Upper lobe of left lung (tissue), 6 donors: Measurements from ENCODE around the gene MYO1F. TPM values are rescaled to one million over a fixed set of nuclear protein-coding genes. Genes with fewer than 3 reads are reported as not detected.
A peak's percentile ranks its signal among the peaks of the same experiment; 100 is the strongest.

ENCODE experiments used
- ATAC-seq, 2 donors: fragments of 200-7000 bp; cut with Tn5 transposase; one replicate each; pipeline ENCODE4 v1.9.1; 2022; ENCODE audit warnings: mild to moderate bottlenecking in 2 of 2, moderate library complexity in 2 of 2; ENCODE audit not compliant: low FRiP score in 2 of 2
- DNase-seq, 2 donors: peaks; one replicate each; pipeline ENCODE4 v3.0.0-alpha.2; 2019 to 2020
- H3K27ac ChIP-seq, 4 donors: fragments of 200-600 bp; sonication (generic); one replicate each; pipeline ENCODE4 v1.5.1; 2016 to 2019
- H3K27me3 ChIP-seq, 4 donors: fragments of 200-600 bp; sonication (generic); one replicate each; pipeline ENCODE4 v1.5.1; 2017 to 2019
- H3K36me3 ChIP-seq, 4 donors: fragments of 200-600 bp; sonication (generic); one replicate each; pipeline ENCODE4 v1.5.1; 2016 to 2019
- H3K4me1 ChIP-seq, 4 donors: fragments of 200-600 bp; sonication (generic); one replicate each; pipeline ENCODE4 v1.5.1; 2018 to 2019
- H3K4me3 ChIP-seq, 4 donors: fragments of 200-600 bp; sonication (generic); one replicate each; pipeline ENCODE4 v1.5.1; 2017 to 2019; ENCODE audit warnings: mild to moderate bottlenecking in 2 of 4, moderate library complexity in 1 of 4
- H3K9me3 ChIP-seq, 4 donors: fragments of 200-600 bp; sonication (generic); one replicate each; pipeline ENCODE4 v1.5.1; 2018 to 2019
- CTCF ChIP-seq, 6 experiments: fragments of 450-650 bp in 4 of 6; fragments of 200-600 bp in 2 of 6; sonication (generic) in 2 of 6; IDR thresholded peaks; one replicate each; pipeline ENCODE4 v1.5.1; 2016 to 2019; ENCODE audit warnings: antibody characterized with exemption in 6 of 6
- EP300 ChIP-seq, 4 donors: sonication (generic); formaldehyde crosslinking; IDR thresholded peaks; one replicate each; pipeline ENCODE4 v1.5.1; 2017; ENCODE audit warnings: antibody characterized with exemption in 4 of 4, control low read depth in 2 of 4
- POLR2A ChIP-seq, 4 donors: fragments of 450-650 bp; IDR thresholded peaks; one replicate each; pipeline ENCODE4 v1.5.1; 2016 to 2017; ENCODE audit warnings: antibody characterized with exemption in 4 of 4, mild to moderate bottlenecking in 2 of 4
- POLR2AphosphoS5 ChIP-seq, 2 donors: sonication (generic); formaldehyde crosslinking; IDR thresholded peaks; one replicate each; pipeline ENCODE4 v1.5.1; 2017; ENCODE audit warnings: antibody characterized with exemption in 2 of 2
- WGBS, 2 donors: methylation state at CpG; one replicate each; pipeline ENCODE4 v1.1.5; 2017 to 2018; 5-methylcytosine and 5-hydroxymethylcytosine counted together
- total RNA-seq, 6 donors: library from RNA; depleted of rRNA in 4 of 6; stranded (reverse); fragments of >200 nt in 4 of 6; gene quantifications; one replicate each; pipeline versions ENCODE4 v1.1.0 to v1.2.1, GENCODE V29; 2016 to 2021
- donor health status: DM: no; HTN: no; CAD: no; lungs with moderate emphysema.
- donor health status: DM: no; HTN: yes; CAD: no; lungs with severe emphysema.

The MYO1F gene
- total RNA-seq, 6 donors from 2014 or later = 47.3 to 246 (median 127) TPM

DNA sequence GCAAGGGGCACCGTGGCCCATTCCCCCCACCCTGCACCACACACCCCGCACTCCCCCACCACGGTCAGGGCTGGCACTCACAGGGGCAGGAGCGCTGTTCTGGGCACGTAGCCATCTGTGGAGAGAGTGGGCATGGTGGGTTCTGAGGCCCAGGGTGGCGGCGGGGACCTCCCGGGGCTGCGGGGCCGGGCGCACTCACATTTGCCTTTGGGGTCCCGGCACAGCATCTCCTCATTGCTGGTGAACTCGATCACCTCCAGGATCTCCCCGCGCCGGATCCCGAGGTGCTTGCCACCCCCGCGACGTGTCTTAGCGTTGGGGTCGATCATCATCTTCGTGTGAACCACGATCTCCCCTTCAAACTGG lies 86.9 kb downstream of the MYO1F start:
- Histone ChIP-seq H3K4me3 (no peak overlapping the region), H3K27me3 (no peaks in the 10 kb centered on the region), H3K9me3 (no peaks in the 10 kb centered on the region), H3K4me1 (peaks cover 3 to 35% (median 25%) of the 10 kb centered on the region in 4 donors), H3K27ac (peak overlapping the region in 3 of 4 donors; percentile 31 to 53 (median 47)), H3K36me3 (peaks cover 24 to 52% (median 48%) of the 10 kb centered on the region in 4 donors)
- TF ChIP-seq CTCF (IDR thresholded peaks at IDR 0.05) (no peak), POLR2AphosphoS5 (IDR thresholded peaks at IDR 0.05) (no peak), POLR2A (IDR thresholded peaks at IDR 0.05) (no peak), EP300 (IDR thresholded peaks at IDR 0.05) (no peak)
- 83 to 93% methylated on average over 10 to 24 of the region's 24 CpGs for WGBS, 2 donors
- ATAC-seq = no peak
- peak in 1 of 2 donors; percentile 77 for DNase-seq

- H3K4me3 ChIP-seq = no peak overlapping the region
- H3K4me1 ChIP-seq = peaks cover 3 to 38% (median 26%) of the 10 kb centered on the region in 4 donors
- H3K27me3 ChIP-seq = no peaks in the 10 kb centered on the region
- ATAC-seq (peak in 1 of 2 donors; percentile 67), DNase-seq (peak; percentile 62 to 73)
- H3K9me3 ChIP-seq = no peaks in the 10 kb centered on the region
- TF ChIP-seq POLR2AphosphoS5 (IDR thresholded peaks at IDR 0.05) = no peak
- TF ChIP-seq CTCF (IDR thresholded peaks at IDR 0.05) = no peak
- TF ChIP-seq EP300 (IDR thresholded peaks at IDR 0.05) = no peak
- no peak for TF ChIP-seq POLR2A (IDR thresholded peaks at IDR 0.05)
- H3K27ac ChIP-seq = peak overlapping the region in 3 of 4 donors; percentile 31 to 53 (median 47)
- H3K36me3 ChIP-seq = peaks cover 30 to 58% (median 54%) of the 10 kb centered on the region in 4 donors
- 83 to 84% methylated on average over 20 to 21 of the region's 25 CpGs for WGBS, 2 donors
Measured at GRCh38 chr19:8489561-8490394, 87.5 kb downstream of the MYO1F start.

DNA sequence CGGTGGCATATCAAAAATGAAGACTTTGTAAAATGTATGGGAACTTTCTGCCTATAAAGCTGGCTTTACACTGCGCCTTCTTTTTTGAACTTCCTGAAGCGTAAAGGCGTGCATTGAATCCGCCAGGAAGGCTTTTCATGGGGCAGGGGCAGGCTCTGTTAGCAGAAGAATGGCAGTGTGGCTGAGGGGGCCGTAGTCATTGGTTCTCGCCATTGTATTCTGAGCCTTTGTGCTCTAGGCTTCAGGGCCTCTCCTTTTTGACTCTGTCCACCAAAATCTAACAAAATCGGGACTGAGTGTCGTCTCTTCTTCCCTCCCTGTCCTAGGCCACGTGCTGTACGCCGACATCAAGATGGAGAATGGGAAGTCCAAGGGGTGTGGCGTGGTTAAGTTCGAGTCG lies 88.9 kb downstream of the MYO1F start:
- ATAC-seq = no peak
- TF ChIP-seq CTCF (IDR thresholded peaks at IDR 0.05) (no peak), POLR2A (IDR thresholded peaks at IDR 0.05) (no peak), POLR2AphosphoS5 (IDR thresholded peaks at IDR 0.05) (no peak), EP300 (IDR thresholded peaks at IDR 0.05) (no peak)
- H3K9me3 ChIP-seq = no peaks in the 10 kb centered on the region
- no peak for DNase-seq
- H3K27ac ChIP-seq = peak overlapping the region; percentile 25 to 86 (median 82)
- no peaks in the 10 kb centered on the region for H3K27me3 ChIP-seq
- peaks cover 3 to 50% (median 26%) of the 10 kb centered on the region in 4 donors for H3K4me1 ChIP-seq
- no peak overlapping the region for H3K4me3 ChIP-seq
- peaks cover 32 to 71% (median 64%) of the 10 kb centered on the region in 4 donors for H3K36me3 ChIP-seq
- 74 to 77% methylated on average over 15 of the region's 15 CpGs for WGBS, 2 donors

DNA sequence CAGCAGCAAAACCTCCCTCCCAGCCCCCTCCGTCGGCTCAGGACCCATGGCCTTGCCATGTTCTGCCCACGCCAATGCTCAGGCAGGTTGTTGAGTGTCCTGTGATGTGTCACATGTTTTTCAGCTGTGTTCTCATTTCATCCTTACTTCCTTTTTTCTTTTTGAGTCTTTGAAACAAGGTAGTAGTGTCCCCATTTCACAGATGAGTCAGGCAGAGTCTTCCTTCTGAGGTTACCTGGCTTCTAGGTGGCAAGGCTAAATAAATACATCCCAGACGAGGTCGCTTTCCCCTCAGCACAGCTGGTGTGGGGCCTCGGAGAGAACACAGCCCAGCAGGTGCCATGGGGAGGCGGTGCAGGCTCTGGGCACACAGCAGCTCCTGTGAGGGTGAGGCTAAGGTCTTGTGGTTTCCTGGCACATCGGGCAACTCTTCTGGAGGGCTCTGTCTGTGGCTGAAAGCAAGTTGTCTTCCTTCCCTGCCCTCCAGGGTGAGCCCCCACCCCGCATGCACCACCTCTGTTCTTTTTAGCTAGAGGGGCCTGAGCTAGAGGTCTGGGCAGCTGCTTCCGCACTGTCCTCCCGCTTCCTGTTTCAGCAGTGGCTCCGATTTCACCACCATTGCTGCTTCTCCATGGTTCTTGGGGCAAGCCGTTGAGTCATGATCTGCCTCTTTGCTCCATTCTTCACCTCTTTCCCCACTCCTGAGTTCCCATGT lies 89.9 kb downstream of the MYO1F start:
- peak overlapping the region; percentile 73 to 86 (median 82) for H3K27ac ChIP-seq
- H3K4me1 ChIP-seq = peaks cover 7 to 53% (median 27%) of the 10 kb centered on the region in 4 donors
- no peak for TF ChIP-seq POLR2A (IDR thresholded peaks at IDR 0.05)
- TF ChIP-seq EP300 (IDR thresholded peaks at IDR 0.05) = no peak
- TF ChIP-seq CTCF (IDR thresholded peaks at IDR 0.05) = no peak
- peak; percentile 55 to 70 for TF ChIP-seq POLR2AphosphoS5 (IDR thresholded peaks at IDR 0.05)
- peaks cover 38 to 82% (median 66%) of the 10 kb centered on the region in 4 donors for H3K36me3 ChIP-seq
- DNase-seq = peak in 1 of 2 donors; percentile 88
- 55 to 68% methylated on average over 13 of the region's 13 CpGs for WGBS, 2 donors
- no peaks in the 10 kb centered on the region for H3K27me3 ChIP-seq
- no peaks in the 10 kb centered on the region for H3K9me3 ChIP-seq
- no peak overlapping the region for H3K4me3 ChIP-seq
- peak; percentile 61 to 67 for ATAC-seq
